ENCODE data around the gene AGAP3. TPM values are rescaled to one million over a fixed set of nuclear protein-coding genes. Genes with fewer than 3 reads are reported as not detected.
A peak's percentile ranks its signal among the peaks of the same experiment; 100 is the strongest.

The AGAP3 gene
- total RNA-seq, 1 experiment from 2014 or later: 115 TPM

- no TSS peak for BruUV-seq (replicated peaks)
- no peak for DNase-seq (ENCODE audit: low spot score)
- ChIA-PET CTCF (no interaction called here), POLR2A (ENCODE audit: low non-redundant PET) (no interaction called here)
- Histone ChIP-seq H3K27ac (ENCODE audit: low read depth, low read length, poor library complexity, severe bottlenecking) (no peak overlapping the region), H3K27me3 (replicated peaks; ENCODE audit: insufficient read depth, low read depth, low read length, poor library complexity) (peaks cover 64% of the 10 kb centered on the region), H3K4me1 (ENCODE audit: insufficient read depth, low read length, poor library complexity, severe bottlenecking) (peaks cover 8% of the 10 kb centered on the region), H3K9me3 (ENCODE audit: low read depth, low read length, poor library complexity, severe bottlenecking) (no peaks in the 10 kb centered on the region), H3K36me3 (ENCODE audit: insufficient read depth, low read length, poor library complexity, severe bottlenecking) (no peaks in the 10 kb centered on the region), H3K4me3 (ENCODE audit: low read depth, low read length, poor library complexity, severe bottlenecking) (no peak overlapping the region)
- intact Hi-C loops (cut with micrococcal nuclease; ENCODE audit: unreplicated experiment): no loop called here
- no peak for TF ChIP-seq EZH2 (IDR thresholded peaks at IDR 0.05; ENCODE audit: borderline replicate concordance, low read depth, low read length, poor library complexity, severe bottlenecking)
- no peak for TF ChIP-seq CTCF (conservative IDR thresholded peaks at IDR 0.05; ENCODE audit: low read depth, low read length)
Measured at GRCh38 chr7:151168787-151169162, 82.5 kb downstream of the AGAP3 start.

- H3K4me3 ChIP-seq (ENCODE audit: low read depth, low read length, poor library complexity, severe bottlenecking): no peak overlapping the region
- CTCF ChIA-PET: interaction anchor here (0.9 kb wide), 1 partner anchor 11 kb away, joined by 3 read pairs; no protein-coding TSS in a partner anchor
- H3K27me3 ChIP-seq (replicated peaks; ENCODE audit: insufficient read depth, low read depth, low read length, poor library complexity): peaks cover 27% of the 10 kb centered on the region
- H3K4me1 ChIP-seq (ENCODE audit: insufficient read depth, low read length, poor library complexity, severe bottlenecking): peaks cover 4% of the 10 kb centered on the region
- DNase-seq (ENCODE audit: low spot score): peak; percentile 79
- POLR2A ChIA-PET (ENCODE audit: low non-redundant PET): no interaction called here
- H3K9me3 ChIP-seq (ENCODE audit: low read depth, low read length, poor library complexity, severe bottlenecking): no peaks in the 10 kb centered on the region
- intact Hi-C loops (cut with micrococcal nuclease; ENCODE audit: unreplicated experiment): loop anchor here (1.0 kb wide), 2 partner anchors 48 to 131 kb away; no protein-coding TSS in a partner anchor
- no peaks in the 10 kb centered on the region for H3K36me3 ChIP-seq (ENCODE audit: insufficient read depth, low read length, poor library complexity, severe bottlenecking)
- BruUV-seq (replicated peaks): no TSS peak
- H3K27ac ChIP-seq (ENCODE audit: low read depth, low read length, poor library complexity, severe bottlenecking): no peak overlapping the region
- TF ChIP-seq CTCF (conservative IDR thresholded peaks at IDR 0.05; ENCODE audit: low read depth, low read length) (peak; percentile 100), EZH2 (IDR thresholded peaks at IDR 0.05; ENCODE audit: borderline replicate concordance, low read depth, low read length, poor library complexity, severe bottlenecking) (no peak)
Measured at GRCh38 chr7:151172273-151173141, 86.2 kb downstream of the AGAP3 start.

GRCh38 chr7:151173386-151174245, 87.3 kb downstream of the AGAP3 start:
- TF ChIP-seq CTCF (conservative IDR thresholded peaks at IDR 0.05; ENCODE audit: low read depth, low read length) (no peak), EZH2 (IDR thresholded peaks at IDR 0.05; ENCODE audit: borderline replicate concordance, low read depth, low read length, poor library complexity, severe bottlenecking) (no peak)
- POLR2A ChIA-PET (ENCODE audit: low non-redundant PET): no interaction called here
- Histone ChIP-seq H3K27ac (ENCODE audit: low read depth, low read length, poor library complexity, severe bottlenecking) (no peak overlapping the region), H3K36me3 (ENCODE audit: insufficient read depth, low read length, poor library complexity, severe bottlenecking) (no peaks in the 10 kb centered on the region), H3K4me3 (ENCODE audit: low read depth, low read length, poor library complexity, severe bottlenecking) (no peak overlapping the region), H3K9me3 (ENCODE audit: low read depth, low read length, poor library complexity, severe bottlenecking) (no peaks in the 10 kb centered on the region), H3K4me1 (ENCODE audit: insufficient read depth, low read length, poor library complexity, severe bottlenecking) (no peaks in the 10 kb centered on the region), H3K27me3 (replicated peaks; ENCODE audit: insufficient read depth, low read depth, low read length, poor library complexity) (peaks cover 16% of the 10 kb centered on the region)
- DNase-seq (ENCODE audit: low spot score): no peak
- intact Hi-C loops (cut with micrococcal nuclease; ENCODE audit: unreplicated experiment): no loop called here
- CTCF ChIA-PET: interaction anchor here (0.7 kb wide), 1 partner anchor 50 kb away, joined by 5 read pairs; no protein-coding TSS in a partner anchor
- no TSS peak for BruUV-seq (replicated peaks)
